Measurements from ENCODE around the gene LY6G5B.
"Not testable (repeated sequence)": the region's sequence is repeated elsewhere in the genome, so short reads cannot be mapped to it uniquely, and the experiment has no call there.

Gene LY6G5B

DNA sequence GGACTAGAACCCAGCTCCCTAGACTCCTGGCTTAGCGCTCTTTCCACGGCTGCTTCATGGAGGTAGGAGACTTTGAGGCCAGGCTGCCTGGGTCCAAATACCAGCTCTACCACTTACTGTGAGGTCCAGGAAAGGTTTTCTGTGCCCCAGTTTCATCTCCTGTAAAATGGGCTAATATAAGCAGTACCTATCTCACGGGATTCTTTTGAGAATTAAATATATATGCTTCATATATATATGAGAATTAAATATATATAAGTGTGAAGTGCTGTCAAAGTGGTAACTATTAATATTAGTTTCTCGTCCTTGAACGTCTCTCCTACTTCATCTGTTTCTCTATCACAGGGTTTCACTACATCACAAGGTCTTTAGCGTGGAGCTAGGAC lies 21.3 kb downstream of the LY6G5B start:
- no peak for DNase-seq (ENCODE audit: low spot score)

DNA sequence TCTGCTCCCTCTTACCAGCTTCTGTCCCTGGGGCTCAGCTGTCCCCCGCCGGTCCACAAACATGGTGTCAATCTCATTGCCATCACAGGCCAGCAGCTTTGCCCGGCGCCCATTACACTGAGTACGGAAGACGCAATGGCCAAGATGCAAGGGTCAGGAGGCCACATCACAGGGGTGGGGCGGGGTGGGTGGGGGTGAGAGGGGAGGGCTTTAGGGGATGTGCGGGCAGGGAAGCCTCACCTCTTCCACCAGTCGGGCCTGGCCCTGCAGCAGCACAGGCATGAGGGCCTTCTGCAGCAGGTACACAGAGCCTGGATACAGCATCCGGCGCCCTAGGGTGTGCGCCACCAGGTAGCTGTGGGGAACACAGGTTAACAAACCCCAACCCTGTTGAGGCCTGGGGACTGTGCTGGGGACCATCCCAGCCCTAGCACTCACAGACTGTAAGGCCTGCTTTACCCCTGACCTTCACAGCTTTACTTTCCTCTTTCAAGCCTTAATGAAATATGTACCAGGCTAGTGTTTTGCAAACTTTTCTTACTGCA lies 21.9 kb downstream of the LY6G5B start:
- no peak for DNase-seq (ENCODE audit: low spot score)

DNA sequence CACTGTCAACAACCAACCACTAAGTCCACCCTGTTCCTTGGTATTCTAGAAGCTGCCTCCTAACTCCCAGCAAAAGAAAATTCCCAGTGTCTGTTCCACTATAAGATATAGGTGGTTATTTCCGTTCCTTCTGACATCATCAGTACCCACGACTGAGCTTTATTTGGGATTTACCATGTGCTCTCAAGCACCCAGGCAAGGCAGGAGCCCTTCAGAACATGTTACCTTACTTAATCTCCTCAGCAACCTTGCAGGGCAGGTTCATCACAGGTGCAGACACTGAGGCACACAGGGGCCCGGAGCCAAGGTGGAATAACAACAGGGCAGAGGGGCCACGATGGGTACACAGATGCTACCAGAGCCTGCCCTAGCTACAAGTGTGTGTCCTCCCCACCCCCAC lies 22.6 kb downstream of the LY6G5B start:
- DNase-seq (ENCODE audit: low spot score): no peak

DNA sequence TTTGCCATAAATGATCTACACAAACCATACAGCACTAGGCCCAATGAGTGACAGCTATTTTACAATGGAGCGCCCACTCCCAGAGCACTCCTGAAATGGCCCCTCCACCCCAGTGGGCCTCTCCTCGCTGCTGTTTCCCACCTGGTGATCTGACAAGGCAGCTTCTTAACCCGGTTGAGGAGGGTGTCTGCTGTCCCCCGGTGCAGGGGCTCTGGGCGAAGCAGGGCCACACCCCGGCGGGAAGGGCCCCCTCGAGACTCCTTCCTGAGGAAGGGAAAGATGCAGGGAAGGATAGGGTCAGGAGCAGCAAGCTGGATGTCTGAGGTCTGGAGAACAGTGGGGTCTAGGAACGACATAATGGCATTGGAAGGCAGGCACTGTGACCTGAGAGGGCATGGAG lies 23.1 kb downstream of the LY6G5B start:
- no peak for DNase-seq (ENCODE audit: low spot score)

DNA sequence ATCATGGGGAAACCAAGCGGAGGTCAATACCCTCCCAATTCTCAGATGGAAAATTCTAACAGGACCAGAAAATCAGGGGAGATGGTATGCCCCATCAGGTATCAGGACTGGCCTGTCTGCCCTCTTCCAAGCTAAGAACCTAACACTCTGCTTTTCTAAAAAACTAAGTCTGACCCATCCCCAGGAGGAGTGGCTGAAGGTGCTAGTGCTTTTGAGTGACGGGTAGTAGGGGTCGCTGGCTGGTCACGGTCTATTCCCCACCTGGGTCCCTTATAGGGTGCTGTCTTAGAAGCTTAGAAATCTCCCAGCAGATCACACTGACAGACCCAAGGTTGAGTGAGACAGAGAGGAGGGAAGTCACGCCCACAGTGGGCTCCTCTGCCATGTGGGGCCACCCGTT lies 23.8 kb downstream of the LY6G5B start:
- no peak for DNase-seq (ENCODE audit: low spot score)

DNA sequence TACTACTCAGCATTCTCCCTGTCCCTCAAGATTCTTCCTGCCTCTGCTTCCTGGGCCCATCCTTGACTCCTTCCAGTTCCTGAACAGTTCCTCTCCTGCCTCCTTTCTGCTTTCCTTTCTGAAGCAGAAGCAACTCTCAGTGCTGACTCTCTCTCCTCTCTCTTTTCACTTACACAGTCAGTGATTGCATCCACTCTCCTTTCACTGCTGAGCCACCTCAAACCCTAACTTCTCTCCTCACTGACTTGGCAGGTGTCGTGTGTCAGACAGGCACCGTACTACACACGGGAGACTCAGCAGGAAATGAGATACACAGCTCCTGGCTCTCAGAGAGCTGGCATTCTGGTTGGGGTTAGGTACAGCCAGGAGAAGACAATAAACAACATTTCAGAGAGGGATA lies 27.8 kb downstream of the LY6G5B start:
- no peak for DNase-seq (ENCODE audit: low spot score)

DNA sequence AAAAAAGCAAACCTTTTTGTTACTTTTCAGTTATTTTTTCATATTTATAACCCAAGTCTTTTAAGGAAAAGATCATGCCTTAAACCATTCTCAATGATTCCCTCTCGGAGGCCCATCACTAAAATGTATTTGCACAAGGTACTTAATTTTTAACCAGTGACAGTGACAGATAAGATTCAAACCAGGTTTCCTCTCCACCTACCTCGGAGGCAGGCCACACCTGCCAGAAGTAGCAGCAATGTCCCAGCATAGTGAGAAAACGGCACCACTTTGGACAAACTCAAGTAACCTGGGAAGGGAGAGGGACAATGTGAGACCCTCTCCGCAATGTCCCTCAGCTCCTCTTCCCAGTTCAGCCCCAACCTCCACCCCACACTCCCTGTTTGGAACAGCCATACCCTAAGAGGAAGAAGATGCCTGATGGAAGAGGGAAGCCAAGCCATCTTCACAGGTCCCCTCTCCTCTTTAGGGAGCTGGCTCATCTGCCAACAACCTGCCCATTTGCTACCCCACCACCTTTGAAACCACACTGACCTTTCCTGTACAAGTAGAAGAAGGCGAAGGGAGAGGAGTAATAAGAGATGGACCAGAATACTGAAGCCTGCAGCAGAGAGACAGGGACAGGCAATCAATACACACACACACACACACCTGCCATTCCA lies 31.1 kb downstream of the LY6G5B start:
- no peak for DNase-seq (ENCODE audit: low spot score)

DNA sequence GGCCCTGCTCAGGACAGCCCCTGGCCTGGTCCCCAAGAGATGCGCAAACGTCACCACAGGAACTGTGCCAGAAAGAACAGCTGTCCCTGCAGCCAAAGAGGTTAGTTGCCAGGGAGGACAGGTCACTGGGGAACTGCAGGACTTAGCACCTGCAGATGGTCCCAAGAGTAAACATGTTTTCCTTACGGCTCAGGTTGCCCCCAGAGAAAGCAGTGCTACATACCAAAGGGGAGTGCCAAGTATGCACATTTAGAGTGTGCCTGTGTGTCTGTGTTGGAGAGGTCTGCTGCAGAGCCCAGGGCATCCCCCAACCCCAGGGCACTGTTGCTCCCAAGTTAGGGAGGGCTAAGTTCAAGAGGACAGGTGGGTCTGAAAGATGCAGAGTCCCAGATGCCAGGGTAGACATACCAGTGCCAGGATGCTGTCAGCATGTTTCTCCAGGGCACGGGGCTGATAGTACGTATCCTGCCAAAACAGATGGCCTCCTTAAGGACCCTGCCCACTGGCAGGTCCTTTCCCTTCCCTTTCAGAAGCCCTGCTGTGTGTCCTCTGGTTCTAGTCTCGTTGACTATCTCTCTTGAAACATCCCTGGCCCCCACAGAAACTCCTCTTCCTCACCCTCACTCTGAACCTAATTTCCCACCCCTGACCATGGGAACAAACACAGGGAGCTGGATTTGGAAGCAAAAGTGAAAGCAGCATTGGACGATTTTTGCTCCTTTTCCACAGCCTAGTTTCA lies 32.1 kb downstream of the LY6G5B start:
- DNase-seq (ENCODE audit: low spot score): peak; percentile 54

DNA sequence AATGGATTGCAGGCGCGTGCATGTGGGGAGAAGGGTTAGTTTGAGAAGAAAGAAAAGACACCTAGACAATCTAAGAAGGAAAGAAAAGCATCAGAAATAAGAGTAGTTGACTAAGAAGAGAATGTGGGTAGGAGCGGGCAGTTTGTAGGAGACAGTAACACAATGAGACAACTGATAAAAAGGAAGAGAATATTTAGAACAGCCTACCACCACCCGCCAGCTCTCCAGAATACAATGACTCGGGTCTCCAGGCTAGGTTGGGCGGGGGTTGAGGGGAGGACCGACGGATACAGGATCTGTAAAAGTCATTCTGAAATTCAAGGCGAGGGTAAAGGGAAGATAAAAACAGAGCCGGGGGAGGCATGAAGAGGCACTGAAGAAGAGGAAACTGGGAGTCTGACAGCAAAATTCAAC lies 32.6 kb downstream of the LY6G5B start:
- no peak for DNase-seq (ENCODE audit: low spot score)

DNA sequence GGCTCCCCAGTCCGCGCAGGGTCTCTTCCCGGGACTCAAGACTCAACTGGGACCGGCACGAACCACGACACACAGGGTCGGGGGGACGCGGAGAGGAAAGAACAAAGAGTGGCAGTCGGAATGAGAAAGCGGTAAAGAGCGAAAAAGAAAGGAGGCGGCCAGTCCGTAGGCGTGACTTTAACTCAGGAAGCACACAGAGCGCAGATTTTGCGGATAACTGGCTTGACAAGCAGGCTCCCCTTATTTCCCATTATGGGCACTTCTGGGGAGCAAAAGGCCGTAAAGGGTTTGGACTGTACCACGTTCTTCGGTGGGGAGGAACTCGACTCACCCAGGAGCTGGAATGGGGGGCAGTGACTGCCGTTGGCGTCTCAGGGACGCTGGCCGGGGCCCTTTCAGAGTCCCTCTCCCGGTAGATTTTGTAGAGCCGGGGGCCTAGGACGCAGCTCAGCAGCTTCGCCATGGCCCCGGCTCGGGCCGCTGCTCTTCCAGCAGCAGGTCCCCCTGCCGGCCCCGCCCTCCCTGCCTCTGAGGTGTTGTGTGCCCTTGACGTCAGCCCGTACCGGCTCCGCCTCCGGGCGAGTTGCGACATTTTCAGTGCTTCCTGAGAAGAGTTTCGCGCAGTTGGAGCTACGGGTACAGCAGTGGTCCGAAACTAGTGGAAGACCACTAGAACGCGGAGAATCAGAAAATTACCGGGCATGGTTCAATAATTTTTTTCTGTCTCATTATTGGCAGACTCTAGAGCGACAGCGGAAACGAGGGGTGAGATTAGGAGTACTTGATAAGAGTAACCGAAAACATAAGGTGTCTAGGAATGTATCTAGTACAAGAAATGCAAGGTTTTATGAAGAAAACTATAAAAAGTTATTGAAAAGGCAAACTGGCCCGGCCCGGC lies 33.3 kb downstream of the LY6G5B start, which contains the start of gene ABHD16A:
Gene ABHD16A (minus strand): TSS at position 506 of the 898 bp plus-strand sequence. CDS start 43 bp downstream, at position 463.
- peak; percentile 97 for DNase-seq (ENCODE audit: low spot score)

DNA sequence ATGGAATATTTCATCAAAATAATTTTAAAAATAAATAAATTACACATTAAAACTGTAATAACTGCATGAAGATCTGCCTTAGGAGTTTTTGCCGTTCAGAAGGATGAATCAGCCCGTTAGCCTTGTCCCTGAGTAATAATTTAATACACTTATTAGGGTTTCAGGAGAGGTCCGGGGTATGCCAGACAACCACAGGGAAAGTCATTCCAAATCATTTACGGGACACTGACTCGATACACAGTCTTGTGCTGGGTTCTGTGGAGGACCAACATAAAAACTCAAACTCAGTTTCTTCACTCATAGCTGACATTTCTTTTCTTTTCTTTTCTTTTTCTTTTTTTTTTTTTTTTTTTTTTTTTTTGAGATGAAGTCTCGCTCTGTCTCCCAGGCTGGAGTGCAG lies 36.2 kb downstream of the LY6G5B start:
- no peak for DNase-seq (ENCODE audit: low spot score)

DNA sequence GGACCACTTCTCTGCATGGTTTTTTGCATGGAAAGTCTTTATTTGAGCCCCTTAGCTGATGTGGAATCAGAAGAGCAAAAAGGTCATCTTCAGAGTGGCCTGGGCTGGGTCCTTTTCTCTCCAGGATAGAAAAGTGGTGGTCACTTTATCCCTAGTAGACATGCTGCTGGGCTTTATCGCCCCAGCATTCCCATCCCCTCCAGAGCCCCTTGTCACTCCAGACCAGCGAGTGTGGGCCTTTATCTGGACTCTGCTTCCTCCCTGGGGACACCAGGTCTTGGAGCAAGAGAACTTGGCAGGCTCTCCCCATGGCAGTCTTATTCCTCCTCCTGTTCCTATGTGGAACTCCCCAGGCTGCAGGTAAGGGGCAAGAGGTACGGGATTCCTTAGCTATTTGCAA lies 36.8 kb downstream of the LY6G5B start, which contains the start of gene LY6G6F:
Gene LY6G6F (plus strand): TSS at position 268 of the 400 bp plus-strand sequence. CDS start 41 bp downstream, at position 309.
- DNase-seq (ENCODE audit: low spot score): no peak

DNA sequence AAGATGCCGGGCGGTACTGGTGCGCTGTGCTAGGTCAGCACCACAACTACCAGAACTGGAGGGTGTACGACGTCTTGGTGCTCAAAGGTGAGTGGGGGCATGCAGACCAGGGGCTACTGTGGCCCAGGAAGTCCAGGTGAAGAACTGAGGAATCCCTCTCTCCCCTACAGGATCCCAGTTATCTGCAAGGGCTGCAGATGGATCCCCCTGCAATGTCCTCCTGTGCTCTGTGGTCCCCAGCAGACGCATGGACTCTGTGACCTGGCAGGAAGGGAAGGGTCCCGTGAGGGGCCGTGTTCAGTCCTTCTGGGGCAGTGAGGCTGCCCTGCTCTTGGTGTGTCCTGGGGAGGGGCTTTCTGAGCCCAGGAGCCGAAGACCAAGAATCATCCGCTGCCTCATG lies 37.9 kb downstream of the LY6G5B start:
- DNase-seq (ENCODE audit: low spot score): no peak

DNA sequence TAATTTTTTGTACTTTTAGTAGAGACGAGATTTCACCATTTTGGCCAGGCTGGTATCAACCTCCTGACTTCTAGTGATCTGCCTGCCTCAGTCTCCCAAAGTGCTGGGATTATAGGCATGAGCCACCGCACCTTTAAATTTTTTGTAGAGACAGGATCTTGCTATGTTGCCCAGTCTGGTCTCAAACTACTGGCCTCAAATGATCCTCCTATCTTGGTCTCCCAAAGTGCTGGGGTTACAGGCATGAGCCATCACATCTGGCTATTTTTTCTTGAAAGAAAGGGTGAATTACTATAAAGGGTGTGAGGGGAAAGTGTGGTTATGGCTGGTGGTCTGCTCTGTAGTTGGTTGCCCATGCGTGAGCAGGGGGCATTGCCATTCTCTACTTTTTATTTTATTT lies 38.4 kb downstream of the LY6G5B start:
- DNase-seq (ENCODE audit: low spot score): no peak

DNA sequence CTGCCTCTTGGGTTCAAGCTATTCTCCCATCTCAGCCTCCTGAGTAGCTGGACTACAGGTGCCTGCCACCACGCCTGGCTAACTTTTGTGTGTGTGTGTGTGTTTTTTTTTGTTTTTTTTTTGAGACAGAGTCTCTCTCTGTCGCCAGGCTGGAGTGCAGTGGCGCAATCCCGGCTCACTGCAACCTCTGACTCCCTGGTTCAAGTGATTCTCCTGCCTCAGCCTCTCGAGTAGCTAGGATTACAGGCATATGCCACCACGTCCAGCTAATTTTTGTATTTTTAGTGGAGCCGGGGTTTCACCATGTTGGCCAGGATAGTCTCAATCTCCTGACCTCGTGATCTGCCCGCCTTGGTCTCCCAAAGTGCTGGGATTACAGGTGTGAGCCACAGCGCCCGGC lies 39.4 kb downstream of the LY6G5B start:
- not testable (repeated sequence) for DNase-seq (ENCODE audit: low spot score)

DNA sequence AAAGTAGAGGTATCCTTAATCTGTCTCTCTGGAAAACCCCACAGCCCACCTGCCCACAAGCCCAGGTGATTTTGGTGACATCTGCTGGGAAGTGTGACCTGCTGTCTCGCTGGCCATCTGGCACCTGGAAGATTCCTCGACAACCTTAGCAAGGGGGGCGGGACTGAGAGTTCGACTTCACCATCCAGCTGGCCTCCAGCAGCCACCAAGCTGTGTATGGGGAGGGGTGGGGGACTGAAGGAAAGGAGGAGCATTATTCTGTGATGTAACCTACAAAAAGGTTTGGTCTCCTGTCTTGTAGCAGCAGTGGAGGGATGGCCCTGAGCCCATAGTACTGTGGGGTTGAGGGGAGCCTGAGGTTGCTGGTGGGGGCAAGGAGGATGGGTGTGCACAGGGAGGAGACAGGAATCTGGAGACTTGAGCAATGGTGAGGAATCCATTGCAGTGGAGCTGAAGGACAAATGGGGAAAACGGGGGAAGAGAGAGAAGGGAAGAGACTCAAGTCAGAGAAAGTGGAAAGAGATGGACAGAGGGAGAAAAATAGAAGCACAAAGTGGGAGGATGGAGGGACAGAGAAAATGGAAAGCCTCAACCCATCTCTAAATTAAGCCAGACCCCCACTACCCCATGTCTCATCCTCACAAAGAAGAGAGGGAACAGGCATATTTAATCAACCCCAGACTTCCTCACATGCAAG lies 40.9 kb downstream of the LY6G5B start:
- no peak for DNase-seq (ENCODE audit: low spot score)

DNA sequence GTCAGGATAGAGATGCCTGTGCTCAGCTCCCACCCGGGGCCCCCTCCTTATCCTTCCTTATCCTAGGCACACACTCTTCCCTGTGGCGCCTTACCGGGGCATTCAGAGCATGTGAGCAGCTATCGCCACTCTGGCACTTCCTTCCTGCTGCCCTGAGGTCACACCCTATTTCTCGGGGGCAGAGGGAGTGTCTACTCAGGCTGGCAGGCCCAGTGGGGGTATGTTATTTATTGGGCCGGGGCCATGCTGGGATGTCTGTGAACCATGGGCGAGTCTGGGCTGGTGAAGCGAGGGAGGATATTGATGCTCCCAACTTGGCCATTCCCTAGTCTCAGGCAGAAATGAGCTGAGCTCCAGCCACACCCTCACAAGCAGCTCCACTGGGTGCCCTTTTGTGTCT lies 41.5 kb downstream of the LY6G5B start:
- DNase-seq (ENCODE audit: low spot score): no peak

DNA sequence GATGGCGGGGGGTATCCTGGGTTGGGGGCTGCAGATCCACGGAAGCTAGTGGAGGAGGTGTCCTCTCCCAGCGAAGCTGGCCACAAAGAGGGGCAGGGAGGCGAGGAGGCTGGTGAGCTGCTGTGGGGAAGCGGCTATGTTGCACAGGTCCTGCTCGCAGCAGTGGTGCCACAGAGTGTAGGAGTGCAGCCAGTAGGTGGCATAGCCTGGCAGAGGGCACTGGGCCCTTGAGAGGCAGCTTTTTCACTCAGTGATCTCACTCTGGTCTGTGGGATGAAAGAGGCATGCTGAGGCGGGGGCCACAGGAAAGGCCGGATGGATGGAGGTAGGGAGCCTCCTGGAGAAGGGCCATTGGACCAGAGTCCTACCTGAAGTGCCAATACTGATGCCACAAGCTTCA lies 42.5 kb downstream of the LY6G5B start:
- DNase-seq (ENCODE audit: low spot score): no peak

DNA sequence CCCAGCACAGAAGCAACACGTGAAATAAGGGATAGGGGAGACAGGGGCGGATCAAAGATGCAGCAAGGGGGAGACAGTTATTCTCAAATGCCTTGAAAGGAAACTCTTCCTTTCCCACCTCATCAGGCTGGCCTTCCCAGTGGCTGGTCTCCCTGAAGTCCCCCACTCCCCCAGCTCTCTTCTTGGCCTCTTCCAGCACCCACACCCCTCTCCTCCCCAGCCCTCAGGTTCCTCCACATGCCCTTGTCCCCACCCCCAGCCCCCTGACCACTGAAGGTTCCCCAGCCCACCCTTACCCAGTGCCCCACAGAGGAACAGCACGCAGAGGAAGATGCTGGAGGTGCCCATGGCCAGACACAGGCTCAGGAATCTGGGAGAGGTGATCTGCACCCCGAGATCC lies 43.7 kb downstream of the LY6G5B start:
- DNase-seq (ENCODE audit: low spot score): no peak

DNA sequence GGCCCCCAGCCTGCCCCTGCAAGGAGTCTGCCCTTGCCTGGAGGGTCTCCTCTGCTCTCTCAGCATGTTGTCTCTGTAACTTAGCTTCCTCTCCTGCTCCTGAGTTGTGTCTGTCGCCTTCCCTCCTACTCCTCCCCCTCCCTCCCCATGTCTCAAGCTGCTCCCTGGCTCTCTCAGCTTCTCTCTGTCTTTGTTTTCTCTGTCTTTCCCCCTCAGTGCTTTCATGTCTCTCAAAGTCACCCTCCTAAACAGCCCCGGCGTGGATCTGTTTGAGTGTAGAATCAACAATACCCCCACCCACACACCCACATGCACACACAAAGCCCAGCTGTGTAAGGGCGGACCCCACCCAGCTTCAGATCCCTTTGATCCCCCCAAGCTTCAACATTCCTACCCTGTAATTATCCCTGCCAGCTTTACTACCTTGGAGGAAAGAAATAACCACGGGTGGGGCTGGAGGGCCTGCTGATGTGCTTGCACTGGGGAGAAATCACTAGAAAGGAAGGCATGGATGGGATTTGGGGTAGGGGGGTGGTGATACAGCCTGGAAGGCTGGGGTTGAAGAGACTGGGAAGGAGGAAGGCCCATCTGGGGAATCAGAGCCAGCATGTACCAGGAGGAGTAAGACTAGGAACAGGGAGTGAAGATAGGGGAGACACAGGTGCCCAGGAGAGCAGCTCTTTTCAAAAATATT lies 44.4 kb downstream of the LY6G5B start:
- DNase-seq (ENCODE audit: low spot score): no peak

All from AG08396 (cell line).